ENCODE data around the gene RIBC2.
"Not testable (repeated sequence)": the region's sequence is repeated elsewhere in the genome, so short reads cannot be mapped to it uniquely, and the experiment has no call there.

Gene RIBC2, protein sequence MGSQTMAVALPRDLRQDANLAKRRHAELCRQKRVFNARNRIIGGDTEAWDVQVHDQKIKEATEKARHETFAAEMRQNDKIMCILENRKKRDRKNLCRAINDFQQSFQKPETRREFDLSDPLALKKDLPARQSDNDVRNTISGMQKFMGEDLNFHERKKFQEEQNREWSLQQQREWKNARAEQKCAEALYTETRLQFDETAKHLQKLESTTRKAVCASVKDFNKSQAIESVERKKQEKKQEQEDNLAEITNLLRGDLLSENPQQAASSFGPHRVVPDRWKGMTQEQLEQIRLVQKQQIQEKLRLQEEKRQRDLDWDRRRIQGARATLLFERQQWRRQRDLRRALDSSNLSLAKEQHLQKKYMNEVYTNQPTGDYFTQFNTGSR

GRCh38 chr22:45413368-45414211 lies at the start of gene RIBC2, which contains the start of gene SMC1B:
TSS of gene RIBC2 (plus strand) at chr22:45413693. CDS start at chr22:45413887, 194 bp downstream.
TSS of gene SMC1B (minus strand) at chr22:45413599. CDS start at chr22:45413567, 32 bp downstream.
- peak; percentile 71 for DNase-seq

GRCh38 chr22:45366713-45367112 lies 46.8 kb upstream of the RIBC2 start:
- no peak for DNase-seq

- DNase-seq = not testable (repeated sequence)
Observed at GRCh38 chr22:45373592-45373991, 39.9 kb upstream of the RIBC2 start.

- no peak for DNase-seq
Observed at GRCh38 chr22:45376009-45376408, 37.5 kb upstream of the RIBC2 start.

- no peak for DNase-seq
Observed at GRCh38 chr22:45376703-45377102, 36.8 kb upstream of the RIBC2 start.

- no peak for DNase-seq
Observed at GRCh38 chr22:45381348-45381747, 32.1 kb upstream of the RIBC2 start.

GRCh38 chr22:45389546-45389945 lies 23.9 kb upstream of the RIBC2 start:
- no peak for DNase-seq

DNA sequence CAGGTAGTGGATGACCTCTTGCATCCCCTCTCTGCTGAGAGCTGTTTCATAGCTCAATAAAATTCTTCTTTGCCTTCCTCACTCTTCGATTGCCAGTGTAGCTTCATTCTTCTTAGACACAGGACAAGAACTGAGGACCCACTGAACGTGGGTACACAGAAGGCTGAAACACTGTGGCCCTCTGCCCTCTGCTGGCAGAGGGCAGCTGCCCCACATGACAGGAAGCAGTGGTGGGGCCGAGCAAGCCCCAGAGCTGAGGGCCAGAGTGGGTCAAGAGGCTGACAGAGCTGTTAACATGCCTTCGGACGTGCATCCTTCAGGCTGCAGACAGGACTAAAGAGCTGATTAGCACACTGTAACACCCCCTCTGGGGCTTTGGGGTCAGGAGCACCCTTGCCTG lies 15.7 kb upstream of the RIBC2 start:
- no peak for DNase-seq

DNA sequence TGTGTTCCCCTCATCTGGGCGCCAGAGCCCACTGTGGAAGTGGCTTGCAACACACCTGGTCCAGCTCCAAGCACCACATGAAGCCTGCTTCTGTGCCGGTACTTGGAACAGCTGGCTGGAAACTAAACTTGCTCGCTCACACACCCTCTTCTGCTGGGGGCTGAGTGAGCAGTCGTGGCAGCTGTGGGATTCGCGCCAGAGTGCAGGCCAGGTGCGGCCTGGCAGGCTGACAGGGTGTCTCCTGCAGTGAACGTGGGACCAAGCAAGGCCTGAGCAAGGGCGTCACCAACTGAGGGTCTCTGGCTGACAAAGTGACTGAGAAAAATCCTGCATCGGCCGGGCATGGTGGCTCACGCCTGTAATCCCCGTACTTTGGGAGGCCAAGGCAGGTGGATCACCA lies 15.3 kb upstream of the RIBC2 start:
- DNase-seq = no peak

DNA sequence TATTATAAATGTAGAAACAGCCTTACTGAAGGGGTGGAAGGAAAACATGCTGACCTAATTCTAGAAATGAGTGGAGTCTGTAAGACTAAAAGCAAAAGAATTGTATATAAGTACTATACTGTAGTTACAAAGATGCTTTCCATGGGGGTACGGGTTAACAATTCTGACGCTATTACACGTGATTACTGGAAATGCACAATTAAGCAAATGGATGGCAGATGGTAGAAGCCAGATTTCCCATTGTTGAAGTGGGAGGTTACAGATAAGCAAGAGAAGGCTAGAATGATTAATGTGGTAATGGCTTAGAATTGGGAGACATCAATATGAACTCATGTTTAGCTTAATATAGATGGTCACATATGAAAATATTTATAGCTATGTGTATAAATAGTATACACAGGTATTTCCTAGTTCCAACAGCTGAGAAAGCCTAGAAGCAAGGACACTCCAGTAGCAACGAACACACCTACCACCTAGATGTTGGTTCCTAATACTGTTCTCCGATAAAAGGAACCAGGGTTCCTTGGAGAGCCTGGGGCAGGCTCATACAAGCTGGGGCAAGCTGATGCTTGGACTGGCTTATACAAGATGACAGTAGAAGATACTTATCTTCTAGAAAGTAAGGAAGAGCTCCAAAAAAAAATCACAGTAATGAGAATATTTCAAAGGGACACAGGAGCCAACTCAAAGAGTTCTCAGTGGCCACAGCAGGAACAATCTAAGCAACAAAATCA lies 13.6 kb upstream of the RIBC2 start:
- no peak for DNase-seq

- DNase-seq = no peak
Observed at GRCh38 chr22:45402466-45402985, 11.0 kb upstream of the RIBC2 start.

DNA sequence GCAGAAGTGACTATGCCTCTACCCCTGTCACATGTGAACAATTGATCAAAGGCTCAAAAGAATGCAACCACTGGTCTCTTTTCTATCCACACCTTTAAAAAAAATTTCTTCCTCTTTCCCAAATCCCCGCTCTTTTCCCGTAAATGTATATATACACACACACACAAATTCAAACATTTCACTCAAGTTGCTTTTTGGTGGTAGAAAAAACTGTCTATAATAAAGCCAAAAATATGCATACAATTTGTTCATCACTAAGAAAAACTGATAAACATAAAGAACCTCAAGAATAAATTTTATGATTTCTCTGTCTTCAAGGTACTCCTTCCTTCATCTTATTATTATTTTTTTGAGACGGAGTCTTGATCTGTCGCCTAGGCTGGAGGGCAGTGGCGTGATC lies 5.7 kb upstream of the RIBC2 start:
- DNase-seq = no peak

DNA sequence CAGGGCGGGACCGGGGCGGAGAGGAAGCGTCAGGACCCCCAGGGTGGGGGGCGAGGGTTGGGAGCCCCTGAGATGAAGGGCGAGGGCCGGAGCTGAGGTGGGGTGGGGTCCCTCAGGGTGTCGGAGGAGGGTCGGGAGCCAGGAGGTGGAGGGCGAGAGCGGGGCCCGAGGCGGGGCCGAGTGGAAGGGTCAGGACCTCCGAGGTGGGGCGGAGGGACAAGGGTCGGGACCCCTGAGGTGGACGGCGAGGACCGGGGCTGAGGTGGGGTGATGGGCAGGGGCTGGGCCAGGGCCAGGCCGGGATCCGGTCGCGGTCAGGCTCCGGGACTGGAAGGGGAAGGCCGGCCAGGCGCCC lies 503 bp upstream of the RIBC2 start:
- no peak for DNase-seq

DNA sequence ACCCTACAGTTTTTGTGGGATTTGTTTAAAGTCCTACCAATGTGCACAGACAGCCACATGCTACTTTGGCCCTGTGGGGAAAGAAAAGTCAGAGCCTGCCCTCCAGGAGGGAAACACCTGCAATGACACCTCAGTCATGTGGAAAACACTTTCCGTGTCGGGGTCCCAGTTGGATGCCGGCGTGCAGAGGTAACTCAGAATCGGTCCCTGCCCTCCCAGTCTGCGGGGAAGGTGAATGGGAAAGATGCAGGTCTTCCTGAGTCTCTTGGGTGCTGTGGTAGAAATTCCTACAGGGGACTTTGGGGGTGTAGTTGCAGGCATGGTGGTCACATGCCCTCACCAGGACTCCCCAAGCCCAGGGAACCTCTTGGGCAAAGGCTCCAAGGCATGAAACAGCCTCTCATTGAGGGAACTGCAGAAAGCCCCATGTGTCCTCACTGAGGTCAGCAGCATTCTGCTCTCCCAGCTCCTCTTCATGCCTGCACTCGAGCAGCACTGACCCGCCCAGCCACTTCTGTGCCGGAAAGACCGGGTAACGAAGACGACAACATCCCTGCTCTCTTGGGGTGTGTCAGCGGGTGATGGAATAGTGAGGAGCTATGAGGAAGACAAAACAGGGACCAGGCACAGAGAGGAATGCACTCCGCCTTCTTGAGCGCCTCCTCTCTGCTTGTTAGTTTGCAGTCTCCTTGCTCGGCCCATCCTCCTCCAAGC lies 4.7 kb downstream of the RIBC2 start:
- DNase-seq = no peak

- DNase-seq = no peak
Observed at GRCh38 chr22:45418770-45419138, 5.3 kb downstream of the RIBC2 start.

DNA sequence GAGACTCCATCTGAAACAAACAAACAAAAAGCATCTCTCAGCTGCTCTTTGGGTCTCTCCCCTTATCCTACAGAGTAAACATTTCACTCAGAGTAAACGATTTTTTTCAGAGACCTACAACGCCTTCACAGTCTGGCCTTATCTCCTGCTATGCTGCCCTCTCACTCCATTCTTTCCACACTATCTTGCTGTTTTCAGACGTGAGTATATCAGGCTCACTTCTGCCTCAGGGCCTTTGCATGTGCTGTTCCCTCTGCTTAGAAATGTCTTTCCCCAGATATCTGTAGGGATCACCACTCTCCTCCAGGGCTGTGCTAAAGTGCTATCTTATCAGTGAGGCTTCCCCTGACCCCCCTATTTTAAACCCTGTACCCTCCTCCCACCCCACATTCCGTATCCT lies 6.5 kb downstream of the RIBC2 start:
- no peak for DNase-seq

- no peak for DNase-seq
Observed at GRCh38 chr22:45420539-45420938, 7.0 kb downstream of the RIBC2 start.

DNA sequence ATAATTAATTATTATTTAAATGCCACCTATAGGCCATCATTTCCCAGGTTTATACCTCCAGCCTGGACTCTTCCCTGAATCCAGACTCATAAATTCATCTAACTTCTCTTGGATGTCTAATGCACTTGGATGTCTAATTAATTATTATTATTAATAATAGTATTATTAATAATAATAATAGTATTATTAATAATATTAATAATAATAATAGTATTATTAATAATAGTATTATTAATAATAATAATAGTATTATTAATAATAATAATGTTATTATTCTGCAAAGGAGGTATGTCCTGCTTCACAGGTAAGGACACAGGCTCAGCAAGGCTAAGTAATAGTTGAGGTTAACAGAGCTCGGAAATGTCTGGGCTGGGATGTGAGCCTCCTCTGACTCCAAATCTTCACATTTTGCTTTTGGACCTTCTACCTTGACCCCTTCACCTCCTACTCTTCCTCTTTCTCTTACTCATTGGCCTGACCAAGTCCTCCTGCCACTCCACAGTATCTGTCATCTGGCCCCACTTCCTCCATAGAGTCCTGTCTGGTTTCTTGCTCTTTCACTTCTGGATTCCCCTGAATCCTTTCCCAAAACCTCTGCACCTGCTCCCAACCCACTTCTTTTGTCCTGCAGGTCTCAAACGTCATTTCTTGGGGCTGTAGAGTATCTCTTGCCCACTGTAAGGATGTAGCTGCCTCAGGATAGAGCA lies 8.0 kb downstream of the RIBC2 start:
- DNase-seq = peak; percentile 6

DNA sequence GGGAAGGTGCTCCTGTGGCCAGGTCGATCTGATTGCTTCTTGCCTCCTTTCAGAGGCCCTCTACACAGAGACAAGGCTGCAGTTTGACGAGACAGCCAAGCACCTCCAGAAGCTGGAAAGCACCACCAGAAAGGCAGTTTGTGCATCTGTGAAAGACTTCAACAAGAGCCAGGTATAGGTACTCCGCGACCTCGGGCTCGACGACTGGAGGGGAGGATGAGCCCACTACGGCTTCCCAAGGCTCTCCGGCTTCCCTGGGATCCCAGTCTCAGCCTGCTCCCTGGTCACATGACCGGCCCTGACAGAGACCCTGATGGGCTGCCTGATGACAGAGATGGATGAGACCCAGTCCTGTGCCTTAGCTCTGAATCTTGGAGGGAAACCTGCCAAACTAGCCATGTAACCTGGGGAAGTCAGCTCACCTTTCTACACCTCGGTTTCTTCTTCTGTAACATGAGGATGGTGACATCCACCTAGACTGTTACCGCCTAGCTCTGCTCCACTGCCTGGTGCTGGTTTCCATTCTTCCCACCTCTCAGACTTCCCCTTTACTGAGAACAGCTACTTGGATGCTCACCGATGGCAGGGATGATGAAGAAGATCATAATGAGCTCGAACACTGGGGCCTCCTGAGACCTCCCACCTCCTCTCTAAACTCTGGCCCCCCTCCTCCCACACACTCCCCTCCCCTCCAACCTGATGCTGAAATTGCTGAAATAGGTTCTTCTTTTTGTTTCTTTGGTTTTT lies 8.9 kb downstream of the RIBC2 start:
- no peak for DNase-seq

DNA sequence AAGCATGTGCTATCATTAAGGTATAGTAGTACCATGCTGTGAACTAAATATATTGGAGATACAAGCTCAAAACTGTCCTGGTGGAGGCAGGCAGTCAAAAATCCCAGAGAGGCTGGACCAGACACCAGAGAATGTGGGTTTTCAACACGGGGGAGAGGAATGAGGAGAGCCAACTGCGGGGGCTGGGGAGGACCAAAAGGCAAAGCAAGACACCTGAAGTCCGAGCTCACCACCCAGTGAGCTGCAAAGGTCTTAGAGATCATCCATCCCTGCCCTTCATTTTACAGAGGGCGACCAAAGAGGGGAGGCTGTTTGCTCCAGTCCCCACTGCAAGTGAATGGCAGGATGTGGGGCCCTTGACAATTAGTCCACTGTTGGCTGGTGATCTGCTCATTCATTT lies 10.0 kb downstream of the RIBC2 start:
- DNase-seq = no peak

DNA sequence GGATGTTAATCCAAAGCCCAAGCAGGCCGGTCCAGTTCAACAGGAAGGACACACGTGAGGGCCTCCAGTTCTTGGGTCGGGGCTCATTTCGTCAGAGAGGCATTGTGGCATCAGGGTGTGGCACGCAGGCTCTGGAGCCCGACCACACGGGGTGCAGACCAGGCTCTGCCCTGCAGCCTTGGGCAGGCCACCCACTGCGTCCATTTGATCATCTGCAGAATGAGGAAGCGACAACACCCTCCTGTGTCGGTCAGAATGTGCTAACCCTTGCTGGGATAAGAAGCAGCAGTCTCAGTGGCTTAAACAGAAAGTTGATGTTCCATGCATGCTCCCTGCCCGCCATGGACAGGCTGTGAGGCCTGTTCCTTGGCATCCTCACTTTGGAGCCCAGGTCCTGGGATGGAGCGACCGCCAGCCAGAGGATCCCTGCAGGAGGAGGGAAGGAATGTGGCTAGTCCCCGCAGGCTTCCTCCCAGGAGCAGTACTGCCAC lies 10.8 kb downstream of the RIBC2 start:
- DNase-seq = no peak
